GM21423 (cell line): Measurements from ENCODE around the gene CDK5R2.
"Not testable (repeated sequence)": the region's sequence is repeated elsewhere in the genome, so short reads cannot be mapped to it uniquely, and the experiment has no call there.

Source experiments
- ATAC-seq: cut with Tn5 transposase; IDR thresholded peaks from one replicate; pipeline ENCODE4 v1.9.1; 2021; ENCODE audit warnings: mild to moderate bottlenecking, moderate library complexity; ENCODE audit not compliant: unreplicated experiment

Gene CDK5R2

GRCh38 chr2:218959141-218959731 lies at the start of gene CDK5R2:
TSS of gene CDK5R2 (plus strand) at chr2:218959666. CDS start at chr2:218959821, 155 bp downstream.
- ATAC-seq = peak; percentile 97

- ATAC-seq = no peak
Observed at GRCh38 chr2:218910741-218911140, 48.7 kb upstream of the CDK5R2 start.

GRCh38 chr2:218920504-218920903 lies 39.0 kb upstream of the CDK5R2 start:
- no peak for ATAC-seq

GRCh38 chr2:218924757-218925156 lies 34.7 kb upstream of the CDK5R2 start:
- ATAC-seq = no peak

GRCh38 chr2:218925434-218925833 lies 34.0 kb upstream of the CDK5R2 start:
- no peak for ATAC-seq

- no peak for ATAC-seq
Observed at GRCh38 chr2:218927422-218927821, 32.0 kb upstream of the CDK5R2 start.

- no peak for ATAC-seq
Observed at GRCh38 chr2:218927876-218928275, 31.6 kb upstream of the CDK5R2 start.

- not testable (repeated sequence) for ATAC-seq
Observed at GRCh38 chr2:218930488-218930887, 29.0 kb upstream of the CDK5R2 start.

GRCh38 chr2:218931751-218932150 lies 27.7 kb upstream of the CDK5R2 start:
- ATAC-seq = not testable (repeated sequence)

- ATAC-seq = no peak
Observed at GRCh38 chr2:218944759-218945404, 14.6 kb upstream of the CDK5R2 start.

- ATAC-seq = no peak
Observed at GRCh38 chr2:218946621-218947020, 12.8 kb upstream of the CDK5R2 start.

- no peak for ATAC-seq
Observed at GRCh38 chr2:218952160-218952559, 7.3 kb upstream of the CDK5R2 start.

- ATAC-seq = no peak
Observed at GRCh38 chr2:218953366-218953954, 6.0 kb upstream of the CDK5R2 start.

- ATAC-seq = no peak
Observed at GRCh38 chr2:218954541-218955300, 4.7 kb upstream of the CDK5R2 start.

GRCh38 chr2:218956039-218956438 lies 3.4 kb upstream of the CDK5R2 start:
- ATAC-seq = no peak

GRCh38 chr2:218957671-218958070 lies 1.8 kb upstream of the CDK5R2 start:
- no peak for ATAC-seq

- no peak for ATAC-seq
Observed at GRCh38 chr2:218958276-218958675, 1.2 kb upstream of the CDK5R2 start.

- ATAC-seq = peak; percentile 16
Observed at GRCh38 chr2:218959761-218960308, 369 bp downstream of the CDK5R2 start.

- ATAC-seq = no peak
Observed at GRCh38 chr2:218960309-218961165, 1.1 kb downstream of the CDK5R2 start.

- no peak for ATAC-seq
Observed at GRCh38 chr2:218961229-218961628, 1.8 kb downstream of the CDK5R2 start.
